ENCODE data around the gene CLSTN2. TPM values are rescaled to one million over a fixed set of nuclear protein-coding genes. Genes with fewer than 3 reads are reported as not detected.

CLSTN2 gene
- total and polyA plus RNA-seq, 4 donors = 0.09 to 2.2 (median 0.55) TPM

GRCh38 chr3:139909811-139910210, 25.2 kb upstream of the CLSTN2 start:
- H3K4me1 ChIP-seq (ENCODE audit: control insufficient read depth in 4 of 4, insufficient read depth in 4 of 4, low read length in 3 of 4) = no peaks in the 10 kb centered on the region
- TF ChIP-seq MAX (IDR thresholded peaks at IDR 0.05) (no peak), CTCF (IDR thresholded peaks at IDR 0.05; ENCODE audit: low read depth, low read length, missing input control) (no peak), GABPA (IDR thresholded peaks at IDR 0.05 in 1 of 2, conservative IDR thresholded peaks at IDR 0.05 in 1 of 2) (no peak), ATF3 (IDR thresholded peaks at IDR 0.05) (no peak)
- no peak for DNase-seq (ENCODE audit: low spot score)
- no peak overlapping the region for H3K4me3 ChIP-seq (ENCODE audit: low read depth in 1 of 3, low read length in 3 of 3)
- peaks cover 0 to 3% (median 0%) of the 10 kb centered on the region in 4 donors for H3K27me3 ChIP-seq (ENCODE audit: control insufficient read depth in 4 of 4, insufficient read depth in 4 of 4, low read length in 3 of 4)
- H3K9me3 ChIP-seq (ENCODE audit: control insufficient read depth in 4 of 4, low read length in 3 of 4) = no peaks in the 10 kb centered on the region
- 48% methylated on average over 3 of the region's 3 CpGs for WGBS
- H3K9ac ChIP-seq (ENCODE audit: low read depth in 1 of 2, low read length in 2 of 2) = no peak overlapping the region
- H3K27ac ChIP-seq (ENCODE audit: low read depth in 1 of 2, low read length in 2 of 2) = no peak overlapping the region
- H3K36me3 ChIP-seq (ENCODE audit: control insufficient read depth in 4 of 4, insufficient read depth in 3 of 4, low read depth in 1 of 4, low read length in 3 of 4) = no peaks in the 10 kb centered on the region

- Histone ChIP-seq H3K9ac (ENCODE audit: low read depth in 1 of 2, low read length in 2 of 2) (no peak overlapping the region), H3K36me3 (ENCODE audit: control insufficient read depth in 4 of 4, insufficient read depth in 3 of 4, low read depth in 1 of 4, low read length in 3 of 4) (no peaks in the 10 kb centered on the region), H3K4me1 (ENCODE audit: control insufficient read depth in 4 of 4, insufficient read depth in 4 of 4, low read length in 3 of 4) (no peaks in the 10 kb centered on the region), H3K27me3 (ENCODE audit: control insufficient read depth in 4 of 4, insufficient read depth in 4 of 4, low read length in 3 of 4) (no peaks in the 10 kb centered on the region), H3K9me3 (ENCODE audit: control insufficient read depth in 4 of 4, low read length in 3 of 4) (no peaks in the 10 kb centered on the region), H3K27ac (ENCODE audit: low read depth in 1 of 2, low read length in 2 of 2) (no peak overlapping the region), H3K4me3 (ENCODE audit: low read depth in 1 of 3, low read length in 3 of 3) (no peak overlapping the region)
- 28% methylated on average over 2 of the region's 2 CpGs for WGBS
- TF ChIP-seq YY1 (IDR thresholded peaks at IDR 0.05) = no peak
- no peak for TF ChIP-seq MAX (IDR thresholded peaks at IDR 0.05)
- TF ChIP-seq CTCF (IDR thresholded peaks at IDR 0.05; ENCODE audit: low read depth, low read length, missing input control) = no peak
- no peak for TF ChIP-seq HNF4G (IDR thresholded peaks at IDR 0.05)
- no peak for TF ChIP-seq JUND (IDR thresholded peaks at IDR 0.05)
- TF ChIP-seq RXRA (IDR thresholded peaks at IDR 0.05) = no peak
- TF ChIP-seq HNF4A (conservative IDR thresholded peaks at IDR 0.05) = no peak
- no peak for TF ChIP-seq RAD21 (IDR thresholded peaks at IDR 0.05)
- no peak for TF ChIP-seq SP1 (IDR thresholded peaks at IDR 0.05)
- no peak for TF ChIP-seq GABPA (IDR thresholded peaks at IDR 0.05 in 1 of 2, conservative IDR thresholded peaks at IDR 0.05 in 1 of 2)
- no peak for TF ChIP-seq REST (IDR thresholded peaks at IDR 0.05)
- TF ChIP-seq FOXA2 (IDR thresholded peaks at IDR 0.05) = no peak
- no peak for TF ChIP-seq NR2F2 (IDR thresholded peaks at IDR 0.05)
- no peak for TF ChIP-seq ZBTB33 (IDR thresholded peaks at IDR 0.05)
- no peak for TF ChIP-seq TAF1 (conservative IDR thresholded peaks at IDR 0.05)
- no peak for DNase-seq (ENCODE audit: low spot score)
Measured at GRCh38 chr3:139916271-139916670, 18.7 kb upstream of the CLSTN2 start.
